Measurements from ENCODE around the gene RNF187.

Gene RNF187

DNA sequence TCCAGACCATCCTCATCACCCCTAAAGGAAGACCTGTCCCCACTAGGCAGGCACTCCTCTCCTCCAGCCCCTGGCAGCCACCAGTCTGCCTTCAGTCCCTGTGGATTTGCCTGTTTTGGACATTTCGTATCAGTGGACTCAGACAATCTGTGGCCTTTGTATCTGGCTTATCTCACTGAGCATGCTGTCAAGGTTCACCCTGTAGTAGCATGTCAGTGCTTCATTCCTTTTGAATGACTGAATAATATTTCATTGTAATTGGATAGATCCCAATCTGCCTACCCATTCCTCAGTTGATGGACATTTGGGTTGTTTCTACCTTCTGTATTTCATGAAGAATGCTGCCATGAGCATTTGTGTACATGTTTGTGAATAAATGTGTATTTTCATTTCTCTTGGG, 32.9 kb upstream of the RNF187 start:
- TF ChIP-seq CTCF (IDR thresholded peaks at IDR 0.05; ENCODE audit: extremely low read depth, missing control alignments): no peak
- DNase-seq (ENCODE audit: low spot score): no peak

GRCh38 chr1:228455715-228456114, 31.5 kb upstream of the RNF187 start:
- no peak for DNase-seq (ENCODE audit: low spot score)
- TF ChIP-seq CTCF (IDR thresholded peaks at IDR 0.05; ENCODE audit: extremely low read depth, missing control alignments): no peak

DNA sequence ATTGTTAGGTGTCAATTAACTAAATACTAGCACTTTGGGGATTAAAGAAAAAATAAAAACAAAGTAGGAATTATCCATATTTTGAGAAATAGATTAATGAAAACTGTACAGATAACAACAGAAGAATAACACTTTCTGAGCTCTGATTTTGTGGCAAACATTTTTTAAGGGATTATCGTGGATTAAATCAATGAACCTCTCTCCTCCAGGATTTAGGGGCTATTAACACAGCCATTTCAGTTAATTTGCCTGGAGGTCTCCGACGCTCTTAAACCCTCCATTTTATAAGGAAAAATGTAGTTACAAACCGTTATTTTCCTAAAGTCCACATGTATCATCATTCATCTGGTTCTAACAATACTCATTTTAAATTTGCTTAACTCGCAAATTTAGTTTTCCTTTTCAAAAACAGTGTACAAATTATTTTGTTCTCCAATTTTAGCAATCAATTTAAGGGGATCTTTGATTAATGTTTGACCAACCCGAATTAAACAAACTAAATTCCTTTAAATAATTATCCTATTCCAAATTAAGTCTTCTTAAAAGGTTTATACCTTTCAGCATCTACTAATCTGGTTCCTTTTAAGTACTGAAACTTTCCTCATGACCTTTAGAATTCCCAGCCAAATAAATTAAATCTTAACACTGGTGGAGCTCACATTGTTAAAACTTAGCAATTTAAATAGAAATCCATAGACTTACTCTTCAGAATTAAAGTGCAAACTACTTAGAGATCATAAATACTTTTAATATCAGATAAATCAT, 30.7 kb upstream of the RNF187 start:
- TF ChIP-seq CTCF (IDR thresholded peaks at IDR 0.05; ENCODE audit: extremely low read depth, missing control alignments): no peak
- no peak for DNase-seq (ENCODE audit: low spot score)

- TF ChIP-seq CTCF (IDR thresholded peaks at IDR 0.05; ENCODE audit: extremely low read depth, missing control alignments): no peak
- DNase-seq (ENCODE audit: low spot score): no peak
These were observed 30.2 kb upstream of the RNF187 start for GRCh38 chr1:228457017-228457395.

DNA sequence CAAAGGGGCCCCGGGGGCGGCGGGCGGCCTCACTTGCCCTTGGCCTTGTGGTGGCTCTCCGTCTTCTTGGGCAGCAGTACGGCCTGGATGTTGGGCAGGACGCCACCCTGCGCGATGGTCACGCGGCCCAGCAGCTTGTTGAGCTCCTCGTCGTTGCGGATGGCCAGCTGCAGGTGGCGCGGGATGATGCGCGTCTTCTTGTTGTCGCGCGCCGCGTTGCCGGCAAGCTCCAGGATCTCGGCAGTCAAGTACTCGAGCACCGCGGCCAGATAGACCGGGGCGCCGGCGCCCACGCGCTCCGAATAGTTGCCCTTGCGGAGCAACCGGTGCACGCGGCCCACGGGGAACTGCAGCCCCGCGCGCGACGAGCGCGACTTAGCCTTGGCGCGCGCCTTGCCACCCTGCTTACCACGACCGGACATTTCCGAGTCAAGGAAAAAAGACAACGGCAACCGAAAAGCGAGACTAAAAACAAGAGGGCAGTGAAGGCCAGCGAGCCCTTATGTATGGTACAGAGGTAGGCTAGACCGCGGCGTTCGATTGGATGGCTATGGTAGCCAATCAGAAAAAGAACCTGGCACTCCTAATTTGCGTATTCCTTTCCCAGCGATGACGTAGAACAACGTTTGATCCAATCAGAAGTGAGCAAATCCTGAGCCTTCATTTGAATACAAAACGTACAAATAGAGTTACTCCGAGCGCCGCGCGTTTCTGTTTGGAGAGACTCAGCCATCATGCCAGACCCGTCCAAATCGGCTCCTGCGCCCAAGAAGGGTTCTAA, 29.6 kb upstream of the RNF187 start:
- DNase-seq (ENCODE audit: low spot score): peak; percentile 89
- TF ChIP-seq CTCF (IDR thresholded peaks at IDR 0.05; ENCODE audit: extremely low read depth, missing control alignments): no peak

GRCh38 chr1:228459091-228459993, 27.8 kb upstream of the RNF187 start:
- peak; percentile 69 for DNase-seq (ENCODE audit: low spot score)
- peak; percentile 57 for TF ChIP-seq CTCF (IDR thresholded peaks at IDR 0.05; ENCODE audit: extremely low read depth, missing control alignments)

All from GM20000 (cell line).